Measurements from ENCODE around the gene NOL12. TPM values are rescaled to one million over a fixed set of nuclear protein-coding genes. Genes with fewer than 3 reads are reported as not detected.

Gene NOL12
- total RNA-seq, 1 donor from 2014 or later, result 9.9 TPM

DNA sequence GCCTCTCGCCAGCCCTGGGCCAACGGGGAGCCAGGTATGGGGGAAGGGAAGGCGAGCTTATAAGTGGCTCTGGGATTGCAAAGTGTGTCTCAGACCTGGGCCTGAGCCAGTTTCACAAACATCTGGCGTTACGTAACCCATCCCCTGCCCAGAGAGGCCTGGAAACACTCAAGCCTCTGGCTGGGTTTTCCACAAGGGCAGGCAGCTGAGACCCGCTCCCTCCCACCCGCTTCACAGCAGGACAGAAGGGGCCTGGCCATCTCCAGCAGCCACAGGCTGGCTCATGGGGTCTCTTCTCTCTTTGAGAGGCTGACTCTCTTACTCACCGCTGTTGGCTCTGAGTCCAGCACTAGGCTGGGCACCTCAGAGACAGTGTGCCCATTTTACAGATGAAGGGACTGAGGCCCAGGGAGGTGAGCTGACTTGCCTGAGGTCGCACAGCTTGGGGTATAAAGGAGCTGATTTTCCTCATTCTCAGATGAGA is 55.2 kb downstream of the NOL12 start:
- Mint-ChIP-seq H3K4me1 (ENCODE audit: low read depth, unreplicated experiment) (peaks cover 9% of the 10 kb centered on the region), H3K9me3 (ENCODE audit: unreplicated experiment) (peaks cover 14% of the 10 kb centered on the region), H3K27ac (ENCODE audit: unreplicated experiment) (no peak overlapping the region), H3K4me3 (ENCODE audit: unreplicated experiment) (no peak overlapping the region), H3K36me3 (ENCODE audit: unreplicated experiment) (peaks cover 5% of the 10 kb centered on the region), H3K27me3 (ENCODE audit: unreplicated experiment) (peaks cover 9% of the 10 kb centered on the region)
- DNase-seq, result peak; percentile 39
- no peak for TF ChIP-seq CTCF (IDR thresholded peaks at IDR 0.05; ENCODE audit: partially characterized antibody, unreplicated experiment)

GRCh38 chr22:37742376-37743171 is 56.4 kb downstream of the NOL12 start:
- no peak for TF ChIP-seq CTCF (IDR thresholded peaks at IDR 0.05; ENCODE audit: partially characterized antibody, unreplicated experiment)
- H3K4me1 Mint-ChIP-seq (ENCODE audit: low read depth, unreplicated experiment), result peaks cover 9% of the 10 kb centered on the region
- H3K4me3 Mint-ChIP-seq (ENCODE audit: unreplicated experiment), result no peak overlapping the region
- H3K27ac Mint-ChIP-seq (ENCODE audit: unreplicated experiment), result no peak overlapping the region
- peaks cover 5% of the 10 kb centered on the region for H3K36me3 Mint-ChIP-seq (ENCODE audit: unreplicated experiment)
- H3K9me3 Mint-ChIP-seq (ENCODE audit: unreplicated experiment), result peaks cover 12% of the 10 kb centered on the region
- DNase-seq, result no peak
- peaks cover 11% of the 10 kb centered on the region for H3K27me3 Mint-ChIP-seq (ENCODE audit: unreplicated experiment)

Other genes starting within 250 kb of the NOL12 start
- gene MFNG, start 200.0 kb upstream of the NOL12 start, total RNA-seq (ENCODE audit: unreplicated experiment), result 61.1 TPM
- 2.7 TPM for gene CARD10, start 166.9 kb upstream of the NOL12 start, total RNA-seq (ENCODE audit: unreplicated experiment)
- gene CDC42EP1, start 125.9 kb upstream of the NOL12 start, total RNA-seq (ENCODE audit: unreplicated experiment), result 2.1 TPM
- gene LGALS2, start 106.3 kb upstream of the NOL12 start, total RNA-seq (ENCODE audit: unreplicated experiment), result not detected
- gene GGA1, start 77.5 kb upstream of the NOL12 start, total RNA-seq (ENCODE audit: unreplicated experiment), result 104 TPM
- 12.7 TPM for gene SH3BP1, start 46.7 kb upstream of the NOL12 start, total RNA-seq (ENCODE audit: unreplicated experiment)
- 88.1 TPM for gene PDXP, start 27.6 kb upstream of the NOL12 start, total RNA-seq (ENCODE audit: unreplicated experiment)
- gene LGALS1, start 10.7 kb upstream of the NOL12 start, total RNA-seq (ENCODE audit: unreplicated experiment), result 50.7 TPM
- gene TRIOBP, start 10.7 kb downstream of the NOL12 start, total RNA-seq (ENCODE audit: unreplicated experiment), result 33.7 TPM
- 11.9 TPM for gene GCAT, start 121.6 kb downstream of the NOL12 start, total RNA-seq (ENCODE audit: unreplicated experiment)
- not detected for gene GALR3, start 137.0 kb downstream of the NOL12 start, total RNA-seq (ENCODE audit: unreplicated experiment)
- 26.7 TPM for gene ANKRD54, start 158.0 kb downstream of the NOL12 start, total RNA-seq (ENCODE audit: unreplicated experiment)
- 526 TPM for gene EIF3L, start 163.1 kb downstream of the NOL12 start, total RNA-seq (ENCODE audit: unreplicated experiment)
- 133 TPM for gene MICALL1, start 220.0 kb downstream of the NOL12 start, total RNA-seq (ENCODE audit: unreplicated experiment)

Measured in glutamatergic neuron (in vitro differentiated cells).